MV-4-11 (cell line): ENCODE measurements around the gene LINGO1.

Experiments
- DNase-seq: peaks from one replicate; lab custom pipeline; 2025; lab: John Stamatoyannopoulos, UW

LINGO1 gene

GRCh38 chr15:77568973-77569728 lies 63.6 kb downstream of the LINGO1 start:
- DNase-seq, result peak; percentile 74

GRCh38 chr15:77568014-77568972 lies 64.4 kb downstream of the LINGO1 start:
- no peak for DNase-seq

- DNase-seq, result no peak
Measured at GRCh38 chr15:77567202-77567601, 65.5 kb downstream of the LINGO1 start.

GRCh38 chr15:77566092-77566491 lies 66.6 kb downstream of the LINGO1 start:
- DNase-seq, result no peak

GRCh38 chr15:77565378-77565915 lies 67.3 kb downstream of the LINGO1 start:
- no peak for DNase-seq

GRCh38 chr15:77564938-77565337 lies 67.8 kb downstream of the LINGO1 start:
- no peak for DNase-seq

- DNase-seq, result no peak
Measured at GRCh38 chr15:77564341-77564740, 68.4 kb downstream of the LINGO1 start.

GRCh38 chr15:77563623-77564156 lies 69.0 kb downstream of the LINGO1 start:
- DNase-seq, result no peak
